H1 (cell line): ENCODE data around the gene PTPMT1. TPM values are rescaled to one million over a fixed set of nuclear protein-coding genes. Genes with fewer than 3 reads are reported as not detected.

Source experiments
- BCL11A ChIP-seq, 2 experiments: IDR thresholded peaks; one replicate each; pipeline ENCODE4 v1.6.1; 2011; ENCODE audit warnings: low read depth in 2 of 2, low read length in 2 of 2, mild to moderate bottlenecking in 2 of 2
- CBX5 ChIP-seq: fragments of 300-800, 300-1000 bp; sonication (generic); IDR thresholded peaks from 2 replicates; pipeline ENCODE4 v1.7.1; 2016; ENCODE audit warnings: antibody characterized with exemption, low read length, low read depth
- CHD7 ChIP-seq: fragments of 300-600 bp; sonication (generic); IDR thresholded peaks from 2 replicates; pipeline ENCODE4 v1.7.1; 2012; ENCODE audit warnings: low read length, moderate library complexity, mild to moderate bottlenecking, inconsistent platforms; ENCODE audit not compliant: insufficient replicate concordance
- CREB1 ChIP-seq: IDR thresholded peaks from 2 replicates; pipeline ENCODE4 v1.6.1; 2012; ENCODE audit warnings: inconsistent platforms
- GTF2F1 ChIP-seq: IDR thresholded peaks from 2 replicates; pipeline ENCODE4 v1.6.1; 2012; ENCODE audit warnings: low read depth, low read length, improper control_type of control experiment, borderline replicate concordance
- MAX ChIP-seq: IDR thresholded peaks from 2 replicates; pipeline ENCODE4 v1.6.1; 2012; ENCODE audit warnings: inconsistent platforms
- POU5F1 ChIP-seq: IDR thresholded peaks from 2 replicates; pipeline ENCODE4 v1.6.1; 2011; ENCODE audit warnings: low read depth, mild to moderate bottlenecking, low read length, moderate library complexity
- SRF ChIP-seq: IDR thresholded peaks from 2 replicates; pipeline ENCODE4 v1.6.1; 2011; ENCODE audit warnings: mild to moderate bottlenecking, low read depth, low read length, moderate library complexity
- SUZ12 ChIP-seq: fragments of 200-600 bp; sonication (generic); IDR thresholded peaks from 2 replicates; pipeline ENCODE4 v1.6.1; 2012; ENCODE audit warnings: mild to moderate bottlenecking, inconsistent platforms, low read length, moderate library complexity, mixed read lengths
- YY1 ChIP-seq: IDR thresholded peaks from 2 replicates; pipeline ENCODE4 v1.6.1; 2011; ENCODE audit warnings: low read depth, mild to moderate bottlenecking, low read length
- polyA plus RNA-seq, 7 experiments: library from polyadenylated mRNA; depleted of rRNA in 3 of 7; stranded (reverse) in 5 of 7; unstranded in 2 of 7; fragments of >200 nt in 5 of 7; fragments of 200-250 nt in 2 of 7; gene quantifications; 1 replicate in 5 of 7; 2 replicates in 1 of 7; 4 replicates in 1 of 7; pipeline versions ENCODE4 v1.2.1 to v1.2.3, GENCODE V29; 2011 to 2013; ENCODE audit warnings: missing spikeins in 2 of 7, mixed read lengths in 2 of 7
- total RNA-seq: library from RNA; stranded (reverse); fragmentation: NEBNext Ultra II Directional; extraction: Animal tissue kit (Norgen Biotek cat#: 25700); gene quantifications from 2 replicates; pipeline ENCODE4 v1.2.1, GENCODE V29; 2021

Gene PTPMT1
- total and polyA plus RNA-seq, 2 of the 8 experiments (the other 6 are each of a cell fraction or from before 2014, with no cell fraction given): 44.8 to 105 TPM

- TF ChIP-seq MAX (peak; percentile 72), BCL11A (IDR thresholded peaks at IDR 0.05; ENCODE audit: low read depth in 2 of 2, low read length in 2 of 2) (no peak), CREB1 (peak; percentile 54; the same call in 1 of the 2 replicates), SRF (peak; percentile 10; the same call in 1 of the 2 replicates), CBX5 (no peak), CHD7 (no peak), GTF2F1 (no peak), SUZ12 (no peak), YY1 (peak; percentile 96), POU5F1 (no peak)
Measured at GRCh38 chr11:47552566-47553405, 12.6 kb upstream of the PTPMT1 start, which contains the start of gene CELF1 (continued).
